C4-2B (cell line): Measurements from ENCODE around the gene OMG.

Experiments
- H3K27ac ChIP-seq: fragments of 450-650 bp; 2 replicates; pipeline ENCODE4 v1.5.1; 2017
- CTCF ChIP-seq: fragments of 450-650 bp; conservative IDR thresholded peaks from 2 replicates; pipeline ENCODE4 v1.5.1; 2017; ENCODE audit warnings: mild to moderate bottlenecking
- ZFX ChIP-seq: fragments of 450-650 bp; IDR thresholded peaks from 2 replicates; pipeline ENCODE4 v1.6.1; 2017

OMG gene

GRCh38 chr17:31254654-31255053, 42.4 kb downstream of the OMG start:
- TF ChIP-seq ZFX (no peak), CTCF (no peak)
- no peak overlapping the region for H3K27ac ChIP-seq

GRCh38 chr17:31252741-31253140, 44.3 kb downstream of the OMG start:
- no peak for TF ChIP-seq CTCF
- no peak overlapping the region for H3K27ac ChIP-seq

- H3K27ac ChIP-seq = no peak overlapping the region
- no peak for TF ChIP-seq ZFX
Measured at GRCh38 chr17:31251970-31252328, 45.1 kb downstream of the OMG start.

GRCh38 chr17:31251105-31251969, 45.7 kb downstream of the OMG start:
- TF ChIP-seq CTCF (no peak), ZFX (no peak)
- no peak overlapping the region for H3K27ac ChIP-seq

GRCh38 chr17:31250229-31250628, 46.8 kb downstream of the OMG start:
- no peak overlapping the region for H3K27ac ChIP-seq
- TF ChIP-seq ZFX = no peak
- no peak for TF ChIP-seq CTCF

- TF ChIP-seq CTCF = no peak
- TF ChIP-seq ZFX = no peak
- H3K27ac ChIP-seq = no peak overlapping the region
Measured at GRCh38 chr17:31249835-31250141, 47.3 kb downstream of the OMG start.

- H3K27ac ChIP-seq = no peak overlapping the region
- TF ChIP-seq ZFX = no peak
- TF ChIP-seq CTCF = no peak
Measured at GRCh38 chr17:31248986-31249834, 47.8 kb downstream of the OMG start.
